Spleen (tissue), 11 donors: ENCODE data around the gene RNF11. TPM values are rescaled to one million over a fixed set of nuclear protein-coding genes. Genes with fewer than 3 reads are reported as not detected.

Source experiments
- DNase-seq: peaks from one replicate; pipeline ENCODE4 v3.0.0-alpha.2; 2020
- H3K27ac ChIP-seq, 8 donors: fragments of 200-600 bp; sonication (generic) in 7 of 8; 1 replicate in 4 of 8; 2 replicates in 4 of 8; pipeline versions ENCODE4 v1.5.0 to v1.8.0; 2016 to 2021; ENCODE audit warnings: inconsistent platforms in 4 of 8, mild to moderate bottlenecking in 4 of 8, moderate library complexity in 1 of 8
- H3K27me3 ChIP-seq, 7 donors: fragments of 200-600 bp; sonication (generic) in 6 of 7; replicated peaks in 1 of 7; 1 replicate in 4 of 7; 2 replicates in 3 of 7; pipeline versions ENCODE4 v1.5.0 to v1.8.0; 2016 to 2021; ENCODE audit warnings: inconsistent platforms in 3 of 7, mild to moderate bottlenecking in 1 of 7
- H3K36me3 ChIP-seq, 6 donors: fragments of 200-600 bp; sonication (generic) in 5 of 6; 1 replicate in 4 of 6; 2 replicates in 2 of 6; pipeline versions ENCODE4 v1.5.0 to v1.8.0; 2016 to 2021; ENCODE audit warnings: inconsistent platforms in 2 of 6
- H3K4me1 ChIP-seq, 6 donors: fragments of 200-600 bp; sonication (generic) in 5 of 6; 1 replicate in 3 of 6; 2 replicates in 3 of 6; pipeline versions ENCODE4 v1.5.0 to v1.8.0; 2016 to 2021; ENCODE audit warnings: inconsistent platforms in 3 of 6
- H3K4me3 ChIP-seq, 8 donors: fragments of 200-600 bp; sonication (generic) in 7 of 8; 1 replicate in 4 of 8; 2 replicates in 4 of 8; pipeline versions ENCODE4 v1.5.0 to v1.8.0; 2016 to 2021; ENCODE audit warnings: inconsistent platforms in 4 of 8, mild to moderate bottlenecking in 4 of 8, moderate library complexity in 2 of 8
- H3K9me3 ChIP-seq, 8 donors: fragments of 200-600 bp; sonication (generic) in 7 of 8; 1 replicate in 4 of 8; 2 replicates in 4 of 8; pipeline versions ENCODE4 v1.5.0 to v1.8.0; 2016 to 2021; ENCODE audit warnings: inconsistent platforms in 4 of 8
- POLR2A ChIP-seq, 3 donors: fragments of 450-650 bp; IDR thresholded peaks; one replicate each; pipeline ENCODE4 v1.5.1; 2017; ENCODE audit warnings: antibody characterized with exemption in 3 of 3, mild to moderate bottlenecking in 1 of 3
- POLR2AphosphoS5 ChIP-seq, 3 donors: sonication (generic); formaldehyde crosslinking; IDR thresholded peaks; one replicate each; pipeline ENCODE4 v1.5.1; 2017; ENCODE audit warnings: antibody characterized with exemption in 3 of 3
- WGBS, 5 donors: extraction: QIAGEN DNeasy Blood & Tissue Kit in 3 of 5; methylation state at CpG; one replicate each; pipeline versions ENCODE4 v1.1.5 to v1.1.7; 2013 to 2018; 5-methylcytosine and 5-hydroxymethylcytosine counted together
- intact Hi-C: fragments of 100-400 bp; cut with DNase I; formaldehyde crosslinking; loops from one replicate; pipeline ENCODE4 v1.15.0; 2023; ENCODE audit warnings: low total_unique reads
- polyA plus RNA-seq, 3 donors: library from polyadenylated mRNA; stranded (reverse); fragments of 200-250 nt; gene quantifications; one replicate each; pipeline ENCODE4 v1.2.1, GENCODE V29; 2013
- total RNA-seq, 7 donors: library from RNA; depleted of rRNA in 3 of 7; stranded (reverse); fragments of >200 nt in 3 of 7; fragmentation: NEBNext Ultra II Directional in 4 of 7; extraction: Animal tissue kit (Norgen Biotek cat#: 25700) in 4 of 7; gene quantifications; one replicate each; pipeline versions ENCODE4 v1.1.0 to v1.2.1, GENCODE V29; 2016 to 2021
- TF ChIP-seq, protein P1 (sequence below), 11 experiments: fragments of 200-600 bp in 7 of 11; fragments of 450-650 bp in 4 of 11; sonication (generic) in 4 of 11; IDR thresholded peaks in 8 of 11; conservative IDR thresholded peaks in 3 of 11; 1 replicate in 7 of 11; 2 replicates in 4 of 11; pipeline versions ENCODE4 v1.4.0 to v1.8.0; 2016 to 2021; ENCODE audit warnings: antibody characterized with exemption in 11 of 11, inconsistent platforms in 4 of 11, mild to moderate bottlenecking in 1 of 11
- donor health status: healthy with polysubstance abuse.
- donor health status: DM: no; HTN: no; CAD: no; lungs with moderate emphysema.
- donor health status: DM: no; HTN: no; CAD: no.
- donor health status: Bipolar disorder and iron deficiency.
- donor health status: healthy.
- donor health status: DM: no; HTN: no; CAD: no.
- donor health status: DM: yes; HTN: yes; CAD: no.

RNF11 gene
- total and polyA plus RNA-seq, 10 donors = 21.4 to 111 (median 70.7) TPM

DNA sequence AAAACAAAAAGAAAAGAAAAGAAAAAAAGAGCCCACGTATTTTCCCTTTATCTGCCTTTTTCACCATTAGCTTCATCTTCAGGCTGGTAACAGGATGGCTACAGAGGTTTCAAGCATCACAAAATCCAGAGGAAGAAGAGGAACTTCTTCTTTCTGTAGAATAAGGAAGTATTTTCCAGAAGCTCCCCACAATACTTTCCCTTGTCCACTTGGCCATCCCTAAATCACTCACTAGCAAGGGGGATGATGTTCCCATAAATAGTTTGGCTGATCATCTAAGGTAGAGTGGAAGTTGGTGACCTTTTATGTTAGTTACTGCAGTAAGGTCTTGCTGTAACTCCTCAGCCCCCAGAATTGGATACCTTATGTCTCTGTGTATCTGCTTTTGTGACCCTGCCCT lies 45.1 kb upstream of the RNF11 start:
- DNase-seq = no peak
- intact Hi-C loops = no loop called here
- H3K27me3 ChIP-seq = no peaks in the 10 kb centered on the region
- WGBS, 5 donors = 24 to 36% (median 33%) methylated on average over 1 of the region's 1 CpG
- H3K4me1 ChIP-seq = peaks cover 0 to 12% (median 0%) of the 10 kb centered on the region in 6 donors
- no peaks in the 10 kb centered on the region for H3K36me3 ChIP-seq
- TF ChIP-seq POLR2A (IDR thresholded peaks at IDR 0.05) = no peak
- TF ChIP-seq, protein P1, sequence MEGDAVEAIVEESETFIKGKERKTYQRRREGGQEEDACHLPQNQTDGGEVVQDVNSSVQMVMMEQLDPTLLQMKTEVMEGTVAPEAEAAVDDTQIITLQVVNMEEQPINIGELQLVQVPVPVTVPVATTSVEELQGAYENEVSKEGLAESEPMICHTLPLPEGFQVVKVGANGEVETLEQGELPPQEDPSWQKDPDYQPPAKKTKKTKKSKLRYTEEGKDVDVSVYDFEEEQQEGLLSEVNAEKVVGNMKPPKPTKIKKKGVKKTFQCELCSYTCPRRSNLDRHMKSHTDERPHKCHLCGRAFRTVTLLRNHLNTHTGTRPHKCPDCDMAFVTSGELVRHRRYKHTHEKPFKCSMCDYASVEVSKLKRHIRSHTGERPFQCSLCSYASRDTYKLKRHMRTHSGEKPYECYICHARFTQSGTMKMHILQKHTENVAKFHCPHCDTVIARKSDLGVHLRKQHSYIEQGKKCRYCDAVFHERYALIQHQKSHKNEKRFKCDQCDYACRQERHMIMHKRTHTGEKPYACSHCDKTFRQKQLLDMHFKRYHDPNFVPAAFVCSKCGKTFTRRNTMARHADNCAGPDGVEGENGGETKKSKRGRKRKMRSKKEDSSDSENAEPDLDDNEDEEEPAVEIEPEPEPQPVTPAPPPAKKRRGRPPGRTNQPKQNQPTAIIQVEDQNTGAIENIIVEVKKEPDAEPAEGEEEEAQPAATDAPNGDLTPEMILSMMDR (IDR thresholded peaks at IDR 0.05 in 8 of 11, conservative IDR thresholded peaks at IDR 0.05 in 3 of 11) = no peak
- TF ChIP-seq POLR2AphosphoS5 (IDR thresholded peaks at IDR 0.05) = no peak
- H3K4me3 ChIP-seq = no peak overlapping the region
- H3K9me3 ChIP-seq = no peaks in the 10 kb centered on the region
- H3K27ac ChIP-seq = no peak overlapping the region

DNA sequence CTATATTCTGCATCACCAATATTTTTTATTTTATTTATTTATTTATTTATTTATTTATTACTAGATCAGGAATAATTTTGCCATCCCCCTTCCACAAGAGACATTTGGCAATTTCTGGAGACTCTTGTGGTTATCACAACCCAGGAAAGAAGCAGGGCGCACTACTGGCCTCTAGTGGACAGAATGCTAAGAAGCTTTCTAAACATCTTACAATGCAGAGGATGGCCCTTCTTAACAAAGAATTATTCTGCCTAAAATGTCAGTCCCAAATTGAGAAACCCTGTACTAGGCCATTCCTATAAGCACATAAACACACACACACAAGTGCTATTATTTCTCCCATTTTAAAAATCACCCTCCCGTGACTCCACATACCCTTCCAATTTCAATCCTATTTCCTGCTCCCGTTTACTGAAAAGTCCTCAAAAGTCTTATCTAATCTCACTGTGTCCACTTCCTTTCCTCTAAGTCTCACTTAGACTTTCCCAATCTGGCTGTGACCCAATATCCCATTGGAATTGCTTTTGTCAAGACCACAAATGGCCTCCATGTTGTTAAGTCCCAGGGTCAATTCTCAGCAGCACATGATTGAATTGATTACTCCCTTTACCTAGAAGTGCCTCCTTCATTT lies 43.7 kb upstream of the RNF11 start:
- DNase-seq = no peak
- WGBS, 5 donors = 34 to 39% (median 37%) methylated on average over 3 of the region's 3 CpGs
- intact Hi-C loops = no loop called here
- no peak overlapping the region for H3K27ac ChIP-seq
- peaks cover 0 to 12% (median 0%) of the 10 kb centered on the region in 6 donors for H3K4me1 ChIP-seq
- H3K4me3 ChIP-seq = no peak overlapping the region
- H3K27me3 ChIP-seq = no peaks in the 10 kb centered on the region
- no peaks in the 10 kb centered on the region for H3K9me3 ChIP-seq
- H3K36me3 ChIP-seq = no peaks in the 10 kb centered on the region
- TF ChIP-seq, protein P1 (IDR thresholded peaks at IDR 0.05 in 8 of 11, conservative IDR thresholded peaks at IDR 0.05 in 3 of 11) = peak; percentile 23 to 84 (median 62)
- TF ChIP-seq POLR2A (IDR thresholded peaks at IDR 0.05) = no peak

DNA sequence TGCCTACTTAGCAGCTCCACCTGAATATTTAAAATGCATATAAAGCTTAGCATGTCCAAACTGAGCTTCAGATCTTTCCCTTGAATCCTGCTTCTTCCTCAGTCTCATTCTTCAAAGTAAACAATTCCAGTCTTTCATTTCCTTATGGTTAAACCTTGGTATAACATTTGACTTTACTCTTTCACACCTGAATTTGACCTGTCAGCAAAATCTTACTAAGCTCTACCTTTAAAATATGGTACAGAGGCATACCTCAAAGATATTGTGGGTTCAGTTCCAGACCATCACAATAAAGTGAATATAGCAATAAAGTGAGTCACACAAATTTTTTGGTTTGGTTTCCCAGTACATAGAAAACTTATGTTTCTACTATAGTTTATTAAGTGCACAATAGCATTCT lies 42.5 kb upstream of the RNF11 start:
- H3K4me3 ChIP-seq = no peak overlapping the region
- no peak overlapping the region for H3K27ac ChIP-seq
- H3K27me3 ChIP-seq = no peaks in the 10 kb centered on the region
- H3K9me3 ChIP-seq = no peaks in the 10 kb centered on the region
- intact Hi-C loops = no loop called here
- no peak for DNase-seq
- no peaks in the 10 kb centered on the region for H3K36me3 ChIP-seq
- TF ChIP-seq POLR2AphosphoS5 (IDR thresholded peaks at IDR 0.05) = no peak
- no peak for TF ChIP-seq POLR2A (IDR thresholded peaks at IDR 0.05)
- TF ChIP-seq, protein P1 (IDR thresholded peaks at IDR 0.05 in 8 of 11, conservative IDR thresholded peaks at IDR 0.05 in 3 of 11) = no peak
- peaks cover 0 to 12% (median 0%) of the 10 kb centered on the region in 6 donors for H3K4me1 ChIP-seq

DNA sequence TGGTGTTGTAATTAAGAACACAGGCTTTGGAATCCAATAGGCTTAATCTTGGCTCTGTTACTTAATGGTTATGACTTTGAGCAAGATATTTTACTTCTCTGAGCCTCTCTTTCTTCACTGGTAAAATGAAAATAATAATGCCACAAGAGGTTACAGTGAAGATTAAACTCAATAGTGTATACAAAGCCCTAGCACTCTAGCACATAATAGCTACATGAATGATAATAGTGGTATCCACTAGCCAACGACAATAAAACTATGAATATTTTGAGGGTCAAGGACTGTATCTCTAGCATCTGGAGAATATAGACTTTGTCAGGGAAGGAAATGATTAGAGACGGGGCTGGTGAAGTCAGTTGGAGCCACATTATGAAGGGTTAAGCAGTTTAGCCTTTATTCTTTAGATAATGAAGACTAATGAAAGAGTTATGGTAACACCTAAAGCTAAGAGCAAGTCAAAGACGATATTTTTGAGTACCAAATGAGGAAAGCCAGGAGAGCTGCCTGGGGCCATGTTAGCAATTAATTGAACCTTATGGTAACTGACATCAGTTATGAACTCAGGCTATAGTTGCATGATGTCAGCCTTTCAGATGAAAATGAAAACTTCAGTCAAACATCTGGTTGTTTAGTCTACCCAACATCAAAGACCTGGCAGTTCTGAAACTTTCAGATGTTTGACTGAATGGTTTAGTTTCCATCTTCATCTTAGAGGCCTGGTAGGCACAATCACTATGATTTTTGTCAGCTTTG lies 32.8 kb upstream of the RNF11 start:
- no peaks in the 10 kb centered on the region for H3K9me3 ChIP-seq
- no peak for DNase-seq
- no peaks in the 10 kb centered on the region for H3K4me1 ChIP-seq
- WGBS, 5 donors = 57 to 86% (median 72%) methylated on average over 3 of the region's 3 CpGs
- no peaks in the 10 kb centered on the region for H3K36me3 ChIP-seq
- intact Hi-C loops = no loop called here
- H3K27me3 ChIP-seq = no peaks in the 10 kb centered on the region
- no peak for TF ChIP-seq POLR2A (IDR thresholded peaks at IDR 0.05)
- TF ChIP-seq, protein P1 (IDR thresholded peaks at IDR 0.05 in 8 of 11, conservative IDR thresholded peaks at IDR 0.05 in 3 of 11) = no peak
- TF ChIP-seq POLR2AphosphoS5 (IDR thresholded peaks at IDR 0.05) = no peak
- H3K4me3 ChIP-seq = no peak overlapping the region
- H3K27ac ChIP-seq = peak overlapping the region in 1 of 8 donors; percentile 7
